Activated B cell treated with CpG ODN at 0.5 μM for 24 hours (primary cell): Measurements from ENCODE around the gene LIPE. TPM values are rescaled to one million over a fixed set of nuclear protein-coding genes. Genes with fewer than 3 reads are reported as not detected.

Experiments
- ATAC-seq: fragments of 200-7000 bp; cut with Tn5 transposase; one replicate; pipeline ENCODE4 v1.10.0; 2021; ENCODE audit warnings: low read depth, mild to moderate bottlenecking, moderate library complexity
- CTCF ChIA-PET: fragments of 350-600 bp; sonication (Branson Sonifier 250); formaldehyde crosslinking; loops from one replicate; lab custom pipeline; 2021; ENCODE audit warnings: antibody characterized with exemption; lab: Charles Lee
- POLR2A ChIA-PET: fragments of 350-600 bp; sonication (Branson Sonifier 250); formaldehyde crosslinking; loops from one replicate; lab custom pipeline; 2021; ENCODE audit warnings: antibody characterized with exemption; lab: Charles Lee
- DNase-seq: peaks from one replicate; pipeline ENCODE4 v3.0.0; 2022
- H3K27ac Mint-ChIP-seq: one replicate; pipeline ENCODE4 v1.8.0; 2020; ENCODE audit warnings: mixed read lengths
- H3K27me3 Mint-ChIP-seq: one replicate; pipeline ENCODE4 v1.8.0; 2021; ENCODE audit warnings: mixed read lengths
- H3K36me3 Mint-ChIP-seq: one replicate; pipeline ENCODE4 v1.8.0; 2021; ENCODE audit warnings: low read depth, mixed read lengths
- H3K4me1 Mint-ChIP-seq: one replicate; pipeline ENCODE4 v1.8.0; 2021; ENCODE audit warnings: mixed read lengths
- H3K4me3 Mint-ChIP-seq: one replicate; pipeline ENCODE4 v1.8.0; 2020; ENCODE audit warnings: mild to moderate bottlenecking, mixed read lengths
- H3K9me3 Mint-ChIP-seq: one replicate; pipeline ENCODE4 v1.8.0; 2020; ENCODE audit warnings: mixed read lengths
- intact Hi-C: fragments of 100-400 bp; cut with micrococcal nuclease; formaldehyde crosslinking; loops from one replicate; pipeline ENCODE4 v1.15.1; 2024
- total RNA-seq: library from RNA; stranded (reverse); gene quantifications from 2 replicates; pipeline ENCODE4 v1.2.3, GENCODE V29; 2022
- TF ChIP-seq, protein P1 (sequence below): fragments of 200-600 bp; IDR thresholded peaks from one replicate; pipeline ENCODE4 v1.8.0; 2022; ENCODE audit warnings: antibody characterized with exemption, mild to moderate bottlenecking

LIPE gene
- total RNA-seq, 1 donor from 2014 or later, result 37.2 TPM

DNA sequence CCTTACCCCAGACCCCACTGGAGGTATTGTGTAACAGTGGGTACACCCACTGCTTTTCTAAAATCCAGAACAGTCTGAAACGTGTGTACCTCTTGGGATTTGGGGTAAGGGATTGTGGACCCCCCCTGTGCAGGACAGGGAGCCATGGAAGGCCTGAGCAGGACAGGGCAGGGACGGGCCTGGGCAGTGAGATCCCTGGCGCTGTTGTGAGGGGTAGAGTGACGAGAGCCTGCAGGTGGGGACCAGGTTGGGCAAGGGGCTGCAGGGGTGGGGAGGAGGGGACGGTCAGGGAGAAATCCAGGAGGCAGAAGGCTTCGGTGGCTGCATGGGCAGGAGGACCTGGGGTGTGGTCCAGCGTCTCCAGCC is 65.7 kb downstream of the LIPE start:
- POLR2A ChIA-PET, result no interaction called here
- TF ChIP-seq, protein P1, sequence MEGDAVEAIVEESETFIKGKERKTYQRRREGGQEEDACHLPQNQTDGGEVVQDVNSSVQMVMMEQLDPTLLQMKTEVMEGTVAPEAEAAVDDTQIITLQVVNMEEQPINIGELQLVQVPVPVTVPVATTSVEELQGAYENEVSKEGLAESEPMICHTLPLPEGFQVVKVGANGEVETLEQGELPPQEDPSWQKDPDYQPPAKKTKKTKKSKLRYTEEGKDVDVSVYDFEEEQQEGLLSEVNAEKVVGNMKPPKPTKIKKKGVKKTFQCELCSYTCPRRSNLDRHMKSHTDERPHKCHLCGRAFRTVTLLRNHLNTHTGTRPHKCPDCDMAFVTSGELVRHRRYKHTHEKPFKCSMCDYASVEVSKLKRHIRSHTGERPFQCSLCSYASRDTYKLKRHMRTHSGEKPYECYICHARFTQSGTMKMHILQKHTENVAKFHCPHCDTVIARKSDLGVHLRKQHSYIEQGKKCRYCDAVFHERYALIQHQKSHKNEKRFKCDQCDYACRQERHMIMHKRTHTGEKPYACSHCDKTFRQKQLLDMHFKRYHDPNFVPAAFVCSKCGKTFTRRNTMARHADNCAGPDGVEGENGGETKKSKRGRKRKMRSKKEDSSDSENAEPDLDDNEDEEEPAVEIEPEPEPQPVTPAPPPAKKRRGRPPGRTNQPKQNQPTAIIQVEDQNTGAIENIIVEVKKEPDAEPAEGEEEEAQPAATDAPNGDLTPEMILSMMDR, result no peak
- H3K36me3 Mint-ChIP-seq, result peaks cover 14% of the 10 kb centered on the region
- DNase-seq (no peak), ATAC-seq (no peak)
- H3K4me3 Mint-ChIP-seq, result no peak overlapping the region
- no peaks in the 10 kb centered on the region for H3K9me3 Mint-ChIP-seq
- H3K4me1 Mint-ChIP-seq, result peaks cover 39% of the 10 kb centered on the region
- H3K27me3 Mint-ChIP-seq, result no peaks in the 10 kb centered on the region
- CTCF ChIA-PET, result no interaction called here
- peak overlapping the region; percentile 5 for H3K27ac Mint-ChIP-seq
- intact Hi-C loops, result no loop called here

DNA sequence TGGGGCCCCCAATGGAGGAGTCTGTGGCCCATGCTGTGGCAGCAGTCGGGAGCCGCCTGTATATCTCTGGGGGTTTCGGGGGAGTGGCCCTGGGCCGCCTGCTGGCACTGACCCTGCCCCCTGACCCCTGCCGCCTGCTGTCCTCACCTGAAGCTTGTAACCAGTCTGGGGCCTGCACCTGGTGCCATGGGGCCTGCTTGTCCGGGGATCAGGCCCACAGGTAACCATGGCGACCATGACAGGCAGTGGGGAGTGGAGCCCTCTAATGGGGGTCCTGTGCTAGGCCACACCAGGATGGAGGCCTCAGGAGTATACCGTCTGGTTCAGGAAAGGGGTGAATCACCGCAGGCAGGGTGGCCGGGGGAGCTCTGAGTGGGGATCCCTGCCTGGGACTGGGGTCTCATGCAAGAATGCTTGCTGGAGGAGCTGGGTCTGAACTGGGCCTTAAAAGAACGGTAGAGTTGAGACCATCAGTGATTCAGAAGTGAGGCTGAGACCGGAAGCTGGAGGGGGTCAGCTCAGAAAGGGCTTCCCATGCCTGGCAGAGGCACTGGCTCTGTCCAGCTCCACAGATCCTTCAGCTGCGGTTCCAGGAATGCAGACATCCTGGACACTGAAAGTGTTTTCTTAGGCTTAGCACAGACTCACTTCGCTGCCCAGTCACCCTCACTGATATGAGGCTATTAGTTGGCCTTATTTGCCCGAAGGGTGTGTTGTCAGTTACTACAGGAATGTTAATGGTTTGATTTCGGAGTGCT is 66.2 kb downstream of the LIPE start:
- CTCF ChIA-PET, result no interaction called here
- H3K4me1 Mint-ChIP-seq, result peaks cover 35% of the 10 kb centered on the region
- ATAC-seq (no peak), DNase-seq (no peak)
- POLR2A ChIA-PET, result interaction anchor here (0.6 kb wide), 1 partner anchor 58 kb away, joined by 4 read pairs; no protein-coding TSS in a partner anchor
- intact Hi-C loops, result no loop called here
- H3K36me3 Mint-ChIP-seq, result peaks cover 16% of the 10 kb centered on the region
- H3K4me3 Mint-ChIP-seq, result no peak overlapping the region
- H3K27ac Mint-ChIP-seq, result peak overlapping the region; percentile 5
- TF ChIP-seq, protein P1, result no peak
- H3K9me3 Mint-ChIP-seq, result no peaks in the 10 kb centered on the region
- H3K27me3 Mint-ChIP-seq, result no peaks in the 10 kb centered on the region

DNA sequence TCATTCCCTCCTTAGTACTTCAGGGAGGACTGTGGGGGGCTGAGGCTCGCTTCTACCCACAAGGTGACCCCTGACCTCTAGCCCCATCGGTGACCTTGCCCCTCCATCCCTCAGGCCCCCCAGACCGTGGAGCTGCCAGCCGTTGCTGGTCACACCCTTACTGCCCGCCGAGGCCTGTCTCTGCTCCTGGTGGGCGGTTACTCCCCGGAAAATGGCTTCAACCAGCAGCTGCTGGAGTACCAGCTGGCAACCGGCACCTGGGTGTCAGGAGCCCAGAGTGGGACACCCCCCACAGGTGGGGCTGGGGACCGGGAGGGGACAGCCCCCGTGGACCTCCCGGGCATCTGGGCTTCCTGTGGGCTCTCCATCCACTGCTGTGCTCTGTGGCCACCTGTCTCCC is 69.9 kb downstream of the LIPE start:
- H3K27me3 Mint-ChIP-seq, result no peaks in the 10 kb centered on the region
- ATAC-seq, result no peak
- peaks cover 7% of the 10 kb centered on the region for H3K4me1 Mint-ChIP-seq
- H3K4me3 Mint-ChIP-seq, result no peak overlapping the region
- H3K27ac Mint-ChIP-seq, result no peak overlapping the region
- DNase-seq, result no peak
- ChIA-PET POLR2A (interaction anchor here (0.6 kb wide), 1 partner anchor 39 kb away, joined by 4 read pairs; no protein-coding TSS in a partner anchor), CTCF (no interaction called here)
- intact Hi-C loops, result no loop called here
- H3K9me3 Mint-ChIP-seq, result no peaks in the 10 kb centered on the region
- H3K36me3 Mint-ChIP-seq, result peaks cover 22% of the 10 kb centered on the region
- TF ChIP-seq, protein P1, result no peak

DNA sequence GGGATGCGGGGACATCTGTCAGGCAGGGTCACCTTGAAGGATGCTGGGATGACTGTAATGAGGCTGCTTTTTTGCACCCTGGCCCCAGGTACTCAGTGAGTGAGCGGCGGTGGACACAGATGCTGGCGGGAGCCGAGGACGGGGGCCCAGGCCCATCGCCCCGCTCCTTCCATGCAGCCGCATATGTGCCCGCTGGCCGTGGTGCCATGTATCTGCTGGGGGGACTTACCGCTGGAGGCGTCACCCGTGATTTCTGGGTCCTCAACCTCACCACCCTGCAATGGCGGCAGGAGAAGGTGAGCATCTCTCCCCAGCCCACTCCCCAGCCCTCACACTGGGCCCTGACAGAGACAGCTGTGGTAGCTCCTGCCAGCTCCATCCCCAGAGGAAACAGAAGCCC is 70.5 kb downstream of the LIPE start:
- Mint-ChIP-seq H3K27ac (no peak overlapping the region), H3K4me1 (peaks cover 6% of the 10 kb centered on the region)

DNA sequence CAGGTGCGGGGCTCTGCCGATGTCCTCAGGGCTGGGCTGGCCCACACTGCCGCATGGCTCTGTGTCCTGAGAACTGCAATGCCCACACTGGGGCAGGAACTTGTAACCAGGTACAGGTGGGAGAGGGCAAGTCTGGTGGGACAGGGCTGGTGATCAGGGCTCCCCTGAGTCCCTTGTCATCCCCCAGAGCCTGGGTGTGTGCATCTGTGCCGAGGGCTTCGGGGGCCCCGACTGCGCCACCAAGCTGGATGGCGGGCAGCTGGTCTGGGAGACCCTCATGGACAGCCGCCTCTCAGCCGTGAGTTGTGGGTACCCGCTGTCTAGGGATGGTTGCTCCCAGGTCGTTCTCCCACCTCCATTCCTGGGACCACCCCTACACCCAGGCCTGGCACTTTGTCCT is 71.3 kb downstream of the LIPE start:
- H3K9me3 Mint-ChIP-seq, result no peaks in the 10 kb centered on the region
- ATAC-seq (no peak), DNase-seq (no peak)
- ChIA-PET POLR2A (no interaction called here), CTCF (no interaction called here)
- H3K27ac Mint-ChIP-seq, result no peak overlapping the region
- H3K36me3 Mint-ChIP-seq, result peaks cover 26% of the 10 kb centered on the region
- intact Hi-C loops, result no loop called here
- no peaks in the 10 kb centered on the region for H3K27me3 Mint-ChIP-seq
- peaks cover 2% of the 10 kb centered on the region for H3K4me1 Mint-ChIP-seq
- no peak overlapping the region for H3K4me3 Mint-ChIP-seq
- TF ChIP-seq, protein P1, result no peak

More for the DNA sequence above, 70.5 kb downstream of the LIPE start:
- POLR2A ChIA-PET, result no interaction called here
- Mint-ChIP-seq H3K4me3 (no peak overlapping the region), H3K9me3 (no peaks in the 10 kb centered on the region), H3K27me3 (no peaks in the 10 kb centered on the region), H3K36me3 (peaks cover 25% of the 10 kb centered on the region)
- TF ChIP-seq, protein P1, result no peak
- DNase-seq (no peak), ATAC-seq (no peak)
- intact Hi-C loops, result no loop called here
- CTCF ChIA-PET, result no interaction called here
